Mucosa of gallbladder (tissue), 1 donor: ENCODE data around the gene TNIP2. TPM values are rescaled to one million over a fixed set of nuclear protein-coding genes. Genes with fewer than 3 reads are reported as not detected.
A peak's percentile ranks its signal among the peaks of the same experiment; 100 is the strongest.

Experiments
- DNase-seq: peaks from one replicate; pipeline ENCODE4 v3.0.0-alpha.2; 2020; ENCODE audit warnings: low spot score
- total RNA-seq: library from RNA; stranded (reverse); gene quantifications from one replicate; pipeline ENCODE4 v1.2.1, GENCODE V29; 2021
- donor health status: DM: no; HTN: no; CAD: no.

The TNIP2 gene, protein sequence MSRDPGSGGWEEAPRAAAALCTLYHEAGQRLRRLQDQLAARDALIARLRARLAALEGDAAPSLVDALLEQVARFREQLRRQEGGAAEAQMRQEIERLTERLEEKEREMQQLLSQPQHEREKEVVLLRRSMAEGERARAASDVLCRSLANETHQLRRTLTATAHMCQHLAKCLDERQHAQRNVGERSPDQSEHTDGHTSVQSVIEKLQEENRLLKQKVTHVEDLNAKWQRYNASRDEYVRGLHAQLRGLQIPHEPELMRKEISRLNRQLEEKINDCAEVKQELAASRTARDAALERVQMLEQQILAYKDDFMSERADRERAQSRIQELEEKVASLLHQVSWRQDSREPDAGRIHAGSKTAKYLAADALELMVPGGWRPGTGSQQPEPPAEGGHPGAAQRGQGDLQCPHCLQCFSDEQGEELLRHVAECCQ
- total RNA-seq = 42.2 TPM

DNA sequence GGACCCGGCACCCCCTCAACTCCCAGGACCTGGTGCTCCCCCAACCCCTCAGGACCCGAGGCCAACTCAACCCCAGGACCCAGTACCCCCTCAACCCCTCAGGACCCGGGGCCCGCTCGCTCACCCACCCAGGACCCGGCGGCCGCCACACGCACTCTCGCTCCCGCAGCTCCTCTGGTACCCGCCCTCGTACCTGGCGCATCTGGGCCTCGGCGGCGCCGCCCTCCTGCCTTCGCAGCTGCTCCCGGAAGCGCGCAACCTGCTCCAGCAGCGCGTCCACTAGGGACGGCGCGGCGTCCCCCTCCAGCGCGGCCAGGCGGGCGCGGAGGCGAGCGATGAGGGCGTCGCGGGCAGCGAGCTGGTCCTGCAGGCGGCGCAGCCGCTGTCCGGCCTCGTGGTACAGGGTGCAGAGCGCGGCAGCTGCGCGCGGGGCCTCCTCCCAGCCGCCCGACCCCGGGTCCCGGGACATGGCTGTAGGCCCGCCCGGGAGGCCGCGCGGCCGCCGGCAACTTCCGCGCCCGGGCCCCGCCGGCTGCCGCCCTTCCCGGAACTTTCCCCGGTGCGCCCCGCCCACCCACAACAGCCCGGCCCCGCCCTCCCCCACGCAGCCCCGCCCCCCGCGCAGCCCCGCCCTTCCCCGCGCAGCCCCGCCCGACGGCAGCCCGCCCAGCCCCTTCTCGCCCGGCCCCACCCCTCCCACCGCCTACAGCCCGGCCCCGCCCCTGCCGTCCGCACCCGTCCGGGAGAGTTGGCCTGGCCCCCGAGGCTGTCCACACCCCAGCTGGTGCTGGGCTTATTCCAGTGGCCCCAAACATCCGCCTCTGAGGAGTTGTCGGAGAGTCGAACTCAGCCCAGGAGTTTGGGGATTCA lies at the start of gene TNIP2:
TNIP2 (minus strand) TSS at position 516 of the 870 bp plus-strand sequence; CDS start at position 469, 47 bp downstream.
- DNase-seq = peak; percentile 82

DNA sequence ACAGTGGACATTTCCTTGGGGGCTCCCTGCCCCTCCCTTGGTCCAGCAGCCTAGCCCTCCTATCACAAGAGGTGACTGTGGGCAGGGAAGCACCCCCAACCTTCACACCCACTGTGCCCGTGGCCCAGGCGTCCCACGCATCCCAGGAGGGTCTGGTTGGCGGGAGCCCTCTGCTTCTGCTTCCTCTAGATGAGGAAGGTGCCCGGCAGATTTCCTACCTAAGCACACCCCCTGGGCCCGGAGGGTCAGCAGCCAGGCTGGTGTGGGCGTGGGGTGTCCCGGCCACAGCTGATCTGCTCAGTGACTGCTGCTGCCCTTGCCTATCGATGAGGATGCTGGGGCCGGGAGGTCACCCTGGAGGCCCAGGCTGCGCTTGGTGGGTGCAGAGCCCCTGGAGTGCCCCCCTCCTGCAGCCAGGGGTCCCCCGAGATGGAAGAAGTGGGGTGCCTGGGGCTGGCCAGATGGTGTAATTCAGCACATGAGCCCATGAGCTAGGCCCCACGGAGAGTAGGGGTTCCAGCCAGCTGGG lies 48.9 kb upstream of the TNIP2 start:
- DNase-seq = no peak

DNA sequence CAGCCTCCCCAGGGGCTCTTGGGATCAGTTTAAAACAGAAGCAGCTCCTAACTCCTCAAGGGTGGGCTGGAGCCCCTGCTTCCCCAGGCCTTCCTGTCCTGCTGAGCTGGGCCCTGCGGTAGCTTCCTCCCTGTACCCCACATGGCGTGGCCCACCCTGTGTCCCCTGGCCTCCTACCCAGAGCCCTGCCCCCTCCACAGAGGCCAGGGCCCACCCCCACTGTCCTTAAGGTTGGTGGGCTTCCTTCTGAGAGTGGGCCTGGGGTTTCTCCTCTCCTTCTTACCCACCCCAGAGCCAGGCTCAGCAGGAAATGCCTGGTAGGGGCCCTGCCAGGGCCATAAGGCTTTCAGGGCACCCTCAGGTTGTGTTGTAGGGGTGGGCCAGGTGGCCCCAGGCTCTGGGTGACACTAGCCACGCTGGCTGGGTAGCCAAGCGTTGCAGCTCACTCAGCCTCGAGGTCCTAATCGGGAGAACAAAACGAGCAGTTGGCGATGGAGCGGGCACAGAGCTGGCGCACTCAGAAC lies 48.4 kb upstream of the TNIP2 start:
- no peak for DNase-seq

DNA sequence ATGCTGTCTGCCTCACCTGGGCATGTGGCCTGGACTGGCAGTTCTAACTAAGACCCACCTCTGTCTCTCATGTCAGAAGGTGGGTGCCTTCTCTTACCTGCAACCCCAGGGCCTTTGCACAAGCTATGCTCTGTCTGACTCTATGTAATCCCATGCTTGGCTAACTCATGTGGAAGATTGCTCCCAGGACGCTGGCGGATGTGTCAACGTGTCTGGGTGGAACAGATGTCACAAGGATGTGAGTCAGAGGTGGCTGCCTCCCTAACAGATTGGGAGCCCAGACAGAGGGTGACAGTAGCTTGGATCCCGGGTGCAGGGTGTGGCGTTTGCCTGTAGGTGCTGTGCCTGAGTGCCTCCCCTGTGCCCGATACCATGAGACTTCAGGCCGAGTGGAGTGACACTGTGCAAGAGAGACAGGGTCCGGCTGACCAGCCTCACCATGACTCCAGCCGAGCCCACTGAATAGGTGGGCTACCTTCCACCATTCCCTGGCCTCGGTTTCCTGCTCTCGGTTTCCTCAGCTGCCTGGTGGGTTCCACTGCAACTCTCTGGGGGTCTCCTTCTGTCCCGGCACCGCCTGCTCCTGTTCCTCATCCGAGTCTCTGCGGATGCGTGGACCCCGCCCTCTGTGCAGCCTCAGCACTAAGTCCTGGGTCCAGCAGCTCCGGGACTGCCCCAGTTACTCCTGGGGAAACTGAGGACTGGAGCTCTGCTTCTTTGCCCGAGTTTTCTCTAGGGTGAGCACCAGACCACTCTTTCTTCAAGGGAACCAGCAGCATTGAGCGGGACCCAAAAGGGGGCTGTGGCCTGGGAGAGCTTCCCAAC lies 47.7 kb upstream of the TNIP2 start:
- no peak for DNase-seq

DNA sequence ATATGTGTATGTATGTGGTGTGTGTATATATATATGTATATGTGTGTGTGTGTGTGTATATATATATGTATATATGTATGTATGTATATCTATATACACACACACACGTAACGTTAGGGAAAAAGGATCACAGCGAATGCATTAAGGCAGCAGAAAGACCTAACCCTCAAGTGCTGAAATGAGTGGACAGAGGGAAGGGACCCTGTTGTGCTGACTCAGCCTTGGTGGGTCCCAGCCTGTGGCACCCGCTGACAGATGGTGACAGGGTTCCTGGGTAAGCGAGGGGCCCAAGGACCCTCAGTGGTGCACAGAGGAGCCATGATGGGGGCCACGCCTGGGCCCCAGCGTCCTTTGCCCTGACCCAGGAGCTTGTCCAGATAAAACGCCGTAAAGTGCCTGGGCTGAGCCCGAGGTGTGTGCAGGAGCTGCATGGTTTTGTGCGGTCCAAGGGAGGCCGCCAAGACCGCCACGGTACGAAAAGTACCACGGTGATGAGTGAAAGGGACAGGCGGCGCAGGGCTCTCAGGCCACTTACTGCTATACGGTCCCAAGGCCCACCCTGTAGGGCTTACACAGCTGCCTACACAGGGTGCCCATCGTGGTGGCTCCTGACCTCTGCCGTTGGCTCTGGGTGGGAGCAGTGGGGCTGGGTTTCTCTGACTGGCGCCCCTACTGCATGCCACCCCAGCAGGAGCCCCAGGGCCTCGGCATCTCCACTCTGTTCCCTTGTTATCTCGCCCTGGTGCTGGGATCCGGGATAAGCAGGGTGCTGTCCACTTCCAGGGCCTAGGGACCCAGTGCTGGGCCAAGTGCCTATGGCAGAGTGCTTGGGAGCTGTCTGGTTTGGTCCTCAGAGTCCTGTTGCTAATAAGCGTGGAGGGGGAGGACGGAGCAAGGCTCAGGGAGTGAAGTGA lies 46.7 kb upstream of the TNIP2 start:
- DNase-seq = no peak

DNA sequence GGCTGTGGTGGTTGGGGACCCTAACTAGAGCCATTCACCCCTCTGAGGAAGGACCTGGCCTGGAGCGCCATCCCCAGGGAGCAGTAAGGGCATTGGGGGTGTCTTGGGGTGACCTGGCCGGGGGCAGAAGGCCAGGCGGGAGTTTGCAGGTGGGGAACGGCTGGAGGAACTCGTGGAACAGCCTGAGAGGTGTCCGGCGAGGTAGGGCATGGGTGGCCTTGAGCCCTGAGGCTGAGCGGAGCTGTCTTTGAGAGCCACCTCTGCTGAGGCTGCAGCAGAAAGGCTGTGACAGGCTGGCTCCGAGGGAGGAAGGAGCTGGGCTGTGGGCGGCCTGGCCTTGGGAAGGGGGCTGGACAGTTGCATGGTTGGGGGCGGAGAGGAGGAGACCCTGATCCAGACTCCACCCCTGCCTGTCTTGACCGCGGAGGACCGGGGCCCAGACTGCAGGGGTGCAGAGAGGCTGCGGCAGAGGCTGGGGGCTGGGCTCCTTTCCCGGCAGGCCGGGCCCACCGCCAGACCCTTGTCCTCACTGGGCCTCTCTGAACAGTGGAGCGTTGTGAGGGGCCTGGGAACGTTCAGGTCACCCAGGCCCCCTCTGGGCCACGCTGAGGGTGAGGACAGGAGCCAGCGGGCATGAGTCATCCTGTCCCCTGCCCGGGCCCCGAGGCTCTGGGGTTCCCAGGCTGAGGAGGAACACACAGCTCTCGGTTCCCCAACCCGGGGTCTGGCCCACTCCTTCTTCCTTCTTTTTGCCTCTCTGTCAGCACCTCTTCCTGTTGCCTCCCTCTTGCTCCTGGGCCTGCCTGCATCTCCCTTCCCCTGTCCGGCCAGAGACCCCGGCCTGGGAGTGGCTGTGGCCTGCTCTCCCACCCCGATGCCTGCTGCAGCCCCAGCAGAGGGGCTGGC lies 44.8 kb upstream of the TNIP2 start:
- peak; percentile 64 for DNase-seq

DNA sequence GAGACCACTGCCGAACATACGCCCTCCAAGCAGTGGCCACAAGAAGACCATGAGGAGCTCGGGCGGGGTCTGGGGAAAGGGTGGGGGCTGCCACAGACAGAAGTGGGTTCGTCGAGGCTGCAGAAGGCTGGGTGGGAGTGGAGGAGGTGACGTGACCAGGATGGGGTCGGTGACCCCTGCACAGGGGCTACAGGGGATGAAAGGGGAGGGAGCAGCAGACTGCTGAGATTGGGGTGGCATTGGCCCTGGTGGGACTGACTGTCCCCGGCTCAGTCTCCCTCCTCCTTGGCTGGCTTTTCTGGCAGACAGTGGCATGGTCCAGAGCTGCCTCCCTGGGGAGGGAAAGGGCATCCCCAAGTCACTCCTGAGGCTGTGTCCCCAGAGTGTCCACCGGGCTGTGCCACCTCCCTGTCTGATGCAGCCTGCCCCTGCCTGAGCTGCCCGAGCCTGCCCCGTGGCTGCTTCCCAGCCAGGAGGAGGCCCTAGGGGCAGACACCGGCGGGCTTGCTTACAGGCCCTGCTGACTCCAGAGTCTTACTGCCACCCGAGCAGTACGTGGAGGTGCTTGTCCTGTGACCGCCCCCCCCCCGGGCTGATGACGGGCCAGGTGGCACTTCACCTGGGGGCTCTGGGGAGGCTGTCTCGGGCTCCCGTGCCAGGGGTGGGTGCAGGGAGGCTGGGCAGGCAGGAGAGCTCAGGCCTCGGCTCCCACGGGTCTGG lies 44.0 kb upstream of the TNIP2 start:
- DNase-seq = no peak

DNA sequence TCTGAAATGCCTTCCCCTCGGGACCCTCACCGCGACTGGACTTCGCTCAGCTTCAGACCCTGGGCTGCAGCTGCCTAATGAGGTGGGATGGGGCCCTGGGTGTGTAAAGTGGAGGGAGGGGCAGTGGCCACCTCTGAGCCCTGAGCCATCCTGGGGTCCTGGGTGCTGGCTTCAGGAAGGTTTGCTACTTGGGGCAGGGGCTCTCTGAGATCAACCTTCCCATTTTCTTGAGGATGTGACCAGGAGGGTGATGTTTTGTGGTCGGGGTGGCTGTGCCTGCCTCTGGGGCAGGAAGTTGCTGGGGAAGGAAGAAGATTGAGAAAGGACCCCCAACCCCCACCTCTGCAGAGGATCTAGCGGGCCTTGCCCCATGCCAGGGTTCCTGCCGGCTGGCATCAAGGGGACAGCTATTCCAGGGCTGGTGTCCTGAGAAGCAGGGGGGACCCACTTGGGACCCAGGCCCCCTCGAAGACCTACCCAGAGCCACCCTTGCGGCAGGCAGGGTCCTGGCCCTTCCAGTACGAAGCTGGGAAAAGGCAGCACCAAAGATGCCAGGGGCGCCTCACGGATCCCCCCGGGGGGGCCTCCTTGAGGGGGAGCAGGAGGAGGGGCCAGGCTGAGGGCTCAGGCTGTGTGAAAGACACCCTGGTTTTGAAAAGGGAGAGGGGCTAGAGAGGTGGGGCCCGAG lies 43.2 kb upstream of the TNIP2 start:
- no peak for DNase-seq

DNA sequence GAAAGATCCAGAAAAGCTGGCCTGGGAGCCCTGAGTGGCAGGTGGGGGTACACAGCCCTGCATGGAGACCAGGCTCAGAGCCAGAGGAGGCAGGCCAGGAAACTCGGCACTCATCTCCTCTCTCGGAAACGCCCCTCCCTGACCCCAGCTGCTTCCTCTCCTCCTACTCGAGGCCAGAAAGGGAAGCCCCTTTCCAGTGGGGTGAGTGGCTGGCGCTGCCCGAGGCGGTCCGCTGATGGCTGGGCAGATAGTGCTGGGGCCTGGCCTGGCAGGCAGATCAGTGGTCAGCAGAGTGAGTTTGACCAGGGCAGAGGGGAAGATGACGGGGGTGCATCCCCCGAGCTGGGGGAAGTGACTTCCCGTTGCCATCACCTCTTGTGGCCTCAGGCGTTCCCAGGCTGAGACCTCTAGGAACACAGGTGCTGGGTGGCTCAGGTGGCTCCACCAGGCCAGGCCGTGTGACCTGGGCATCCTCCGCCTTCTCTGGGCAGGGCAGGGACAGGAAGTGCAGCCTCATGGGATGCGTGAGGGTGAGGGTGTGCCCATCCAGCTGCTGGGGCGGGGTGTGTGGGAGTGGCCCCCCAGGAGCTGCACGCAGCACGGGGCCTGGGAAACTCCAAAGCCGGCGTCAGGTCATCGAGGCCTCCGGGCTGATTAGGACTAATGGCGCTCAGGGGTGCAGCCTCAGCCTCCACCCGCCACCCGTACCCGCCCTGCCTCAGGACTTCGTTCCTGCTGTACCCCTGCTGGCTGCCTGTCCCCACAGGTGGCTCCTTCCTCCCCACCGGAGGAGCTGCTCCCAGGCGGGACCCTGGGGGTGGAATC lies 42.5 kb upstream of the TNIP2 start:
- DNase-seq = peak; percentile 62

DNA sequence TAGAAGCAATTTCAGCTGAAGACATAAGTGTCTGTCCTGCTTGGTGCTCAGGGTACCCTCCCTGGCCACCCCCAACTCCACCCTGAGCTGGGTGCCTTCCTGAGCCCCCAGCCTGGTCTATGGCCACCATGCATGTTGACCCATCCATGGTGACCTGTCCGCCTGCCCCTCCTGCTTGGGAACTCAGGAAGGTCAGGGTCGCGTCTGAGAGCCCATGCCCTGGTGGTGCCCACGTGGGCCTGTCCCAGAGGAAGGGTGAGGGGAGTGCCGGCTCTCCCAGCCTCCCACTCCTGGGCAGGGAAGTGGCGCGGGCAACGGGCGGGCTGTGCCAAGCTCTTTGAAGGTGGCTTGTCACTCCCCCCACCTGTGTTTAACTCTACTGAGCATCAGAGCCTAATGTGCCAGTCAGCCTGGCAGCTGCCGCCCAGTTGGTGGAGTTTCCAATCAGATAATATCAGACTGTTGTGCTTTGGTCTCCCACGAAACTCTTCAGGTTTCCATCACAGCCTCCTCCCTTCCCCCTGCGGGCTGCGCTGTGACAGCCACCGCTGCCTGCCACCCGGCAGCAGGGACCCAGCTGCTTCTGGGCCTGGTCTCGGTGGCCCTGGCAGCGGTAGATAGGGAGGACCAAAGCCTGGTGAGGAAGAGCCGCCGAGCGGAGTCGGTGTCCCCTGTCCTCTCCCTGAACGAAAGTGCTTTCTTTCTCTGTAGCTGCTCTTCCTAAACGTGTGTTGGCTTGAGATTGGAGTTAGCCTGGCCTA lies 41.6 kb upstream of the TNIP2 start:
- DNase-seq = no peak

DNA sequence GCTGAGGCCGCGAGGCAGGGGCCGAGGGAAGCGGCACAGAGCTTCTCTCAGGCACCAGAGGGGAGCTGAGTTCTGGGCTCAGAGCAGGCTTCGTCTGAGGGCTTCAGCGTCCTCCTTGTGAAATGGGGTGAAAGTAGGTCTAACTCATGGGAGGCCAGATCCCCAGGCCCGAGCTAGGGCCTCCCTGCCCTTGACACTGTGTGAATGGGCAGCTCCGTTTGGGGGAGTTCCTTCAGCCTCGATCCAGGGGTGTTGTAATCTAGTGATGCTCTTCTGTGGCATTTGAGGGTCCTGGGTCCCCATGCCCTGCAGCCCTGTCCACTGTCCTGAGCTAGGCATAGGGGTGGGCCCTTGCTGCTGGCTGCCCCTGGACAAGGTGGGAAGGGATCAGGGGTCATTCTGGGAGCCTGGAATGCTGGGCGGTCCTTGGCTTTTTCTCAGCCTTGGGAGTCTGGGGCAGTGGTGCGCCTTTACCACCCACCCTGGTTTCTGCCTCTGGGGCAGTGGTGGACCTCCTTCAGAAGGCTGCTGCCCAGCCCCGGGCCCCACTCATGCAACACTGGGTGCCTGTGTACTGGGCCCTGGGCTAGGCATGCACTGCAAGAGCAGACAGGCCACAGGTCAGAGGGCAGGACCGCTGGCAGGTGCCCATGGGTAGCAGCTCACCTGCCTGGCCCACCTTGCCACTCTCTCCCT lies 40.9 kb upstream of the TNIP2 start:
- DNase-seq = no peak

DNA sequence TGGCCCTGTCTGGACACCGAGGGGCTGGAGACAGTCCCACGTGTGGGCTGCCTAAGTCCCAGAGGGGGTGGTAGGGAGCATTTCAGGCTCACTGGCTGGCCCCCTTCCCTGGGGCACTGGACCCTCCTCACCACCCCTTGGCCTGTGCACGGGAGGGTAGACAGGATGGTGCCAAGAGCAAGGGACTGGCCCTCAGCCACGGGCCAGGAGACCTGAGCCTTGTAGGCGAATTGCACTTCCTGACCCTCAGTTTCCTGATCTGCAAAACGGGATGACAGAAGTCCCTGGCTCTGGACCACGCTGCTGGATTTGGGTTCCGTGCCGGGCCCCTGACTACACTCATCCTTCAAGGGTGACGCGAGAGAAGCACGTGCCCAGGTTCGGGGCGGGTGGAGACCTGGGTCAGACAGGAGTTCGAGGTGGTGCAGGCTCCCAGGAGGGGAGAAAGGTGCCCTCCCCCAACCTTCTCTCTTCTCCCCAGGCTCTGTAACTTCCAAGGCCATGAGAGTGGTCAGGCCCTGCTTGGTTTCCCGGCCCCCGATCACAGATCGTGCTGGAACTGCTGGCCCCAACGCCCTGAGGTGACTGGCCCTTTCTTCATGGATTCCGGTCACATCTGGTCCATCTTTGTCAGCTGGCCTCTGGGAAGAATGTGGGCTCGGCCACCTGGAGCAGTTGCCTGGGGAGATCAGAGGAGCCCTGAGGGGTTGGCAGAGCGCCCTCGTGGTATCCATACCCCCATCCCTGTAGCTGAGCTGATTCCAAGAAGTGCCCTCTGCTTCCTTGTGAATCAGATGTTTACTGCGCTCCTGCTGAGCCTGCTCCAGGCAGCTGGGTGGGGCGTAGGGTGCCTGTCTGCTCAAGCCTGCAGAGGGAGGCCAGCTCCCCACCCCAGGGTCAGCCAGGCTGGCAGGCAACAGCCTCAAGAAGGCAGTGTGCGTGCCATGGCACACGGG lies 40.0 kb upstream of the TNIP2 start:
- peak; percentile 88 for DNase-seq

DNA sequence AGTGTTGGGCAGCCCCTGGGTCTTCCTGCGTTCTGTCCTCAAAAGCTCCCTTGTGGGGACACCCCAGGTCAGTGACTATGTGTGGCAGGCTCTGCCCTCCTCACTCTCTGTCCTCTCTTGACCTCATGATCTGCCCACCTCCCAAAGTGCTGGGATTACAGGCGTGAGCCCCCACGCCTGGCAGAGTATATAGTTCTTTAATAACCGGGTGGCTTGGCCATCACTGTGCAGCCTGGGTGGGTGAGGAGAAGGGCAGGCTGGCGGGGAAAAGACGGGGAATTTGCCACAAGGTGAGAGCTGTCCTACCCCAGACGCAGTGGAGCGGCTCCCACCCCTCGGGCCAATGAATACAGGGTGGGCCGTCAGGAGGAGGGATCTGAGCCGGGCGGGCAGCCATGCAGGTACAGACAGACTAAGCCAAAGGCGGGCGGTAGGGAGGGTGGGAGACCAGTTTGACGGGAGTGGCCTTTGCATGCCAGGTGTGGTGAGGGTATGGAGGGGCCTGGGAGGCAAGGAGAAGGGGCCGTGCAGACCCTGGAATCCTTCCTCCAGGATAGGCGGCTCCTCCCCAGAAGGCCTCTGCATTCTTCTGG lies 39.3 kb upstream of the TNIP2 start:
- DNase-seq = no peak
